NK-92 (cell line): ENCODE data around the gene PRICKLE4.

ENCODE experiments used
- DNase-seq: peaks from one replicate; lab custom pipeline; 2025; ENCODE audit not compliant: unreplicated experiment; lab: John Stamatoyannopoulos, UW

PRICKLE4 gene

GRCh38 chr6:41836022-41836659 lies 55.6 kb downstream of the PRICKLE4 start:
- DNase-seq: no peak

- DNase-seq: no peak
Observed at GRCh38 chr6:41836660-41837052, 56.1 kb downstream of the PRICKLE4 start.
